ENCODE measurements around the gene SBF1. TPM values are rescaled to one million over a fixed set of nuclear protein-coding genes. Genes with fewer than 3 reads are reported as not detected.

The SBF1 gene
- total RNA-seq, 1 donor from 2014 or later = 206 TPM

- H3K27ac Mint-ChIP-seq (ENCODE audit: unreplicated experiment) = peak overlapping the region; percentile 55
- no peak for DNase-seq
- peaks cover under 1% of the 10 kb centered on the region for H3K4me1 Mint-ChIP-seq (ENCODE audit: low read depth, unreplicated experiment)
- H3K27me3 Mint-ChIP-seq (ENCODE audit: unreplicated experiment) = peaks cover 11% of the 10 kb centered on the region
- no peaks in the 10 kb centered on the region for H3K36me3 Mint-ChIP-seq (ENCODE audit: unreplicated experiment)
- TF ChIP-seq CTCF (IDR thresholded peaks at IDR 0.05; ENCODE audit: partially characterized antibody, unreplicated experiment) = no peak
- H3K4me3 Mint-ChIP-seq (ENCODE audit: unreplicated experiment) = no peak overlapping the region
- peaks cover 5% of the 10 kb centered on the region for H3K9me3 Mint-ChIP-seq (ENCODE audit: unreplicated experiment)
These were observed 11.5 kb downstream of the SBF1 start for GRCh38 chr22:50463188-50463900.

GRCh38 chr22:50461979-50462540, 12.8 kb downstream of the SBF1 start:
- no peaks in the 10 kb centered on the region for H3K4me1 Mint-ChIP-seq (ENCODE audit: low read depth, unreplicated experiment)
- no peaks in the 10 kb centered on the region for H3K36me3 Mint-ChIP-seq (ENCODE audit: unreplicated experiment)
- no peak for DNase-seq
- no peak overlapping the region for H3K4me3 Mint-ChIP-seq (ENCODE audit: unreplicated experiment)
- no peak overlapping the region for H3K27ac Mint-ChIP-seq (ENCODE audit: unreplicated experiment)
- H3K9me3 Mint-ChIP-seq (ENCODE audit: unreplicated experiment) = peaks cover 6% of the 10 kb centered on the region
- peaks cover 11% of the 10 kb centered on the region for H3K27me3 Mint-ChIP-seq (ENCODE audit: unreplicated experiment)
- no peak for TF ChIP-seq CTCF (IDR thresholded peaks at IDR 0.05; ENCODE audit: partially characterized antibody, unreplicated experiment)

GRCh38 chr22:50461536-50461935, 13.3 kb downstream of the SBF1 start:
- Mint-ChIP-seq H3K36me3 (ENCODE audit: unreplicated experiment) (no peaks in the 10 kb centered on the region), H3K27ac (ENCODE audit: unreplicated experiment) (no peak overlapping the region), H3K4me3 (ENCODE audit: unreplicated experiment) (no peak overlapping the region), H3K27me3 (ENCODE audit: unreplicated experiment) (peaks cover 8% of the 10 kb centered on the region), H3K4me1 (ENCODE audit: low read depth, unreplicated experiment) (no peaks in the 10 kb centered on the region), H3K9me3 (ENCODE audit: unreplicated experiment) (peaks cover 7% of the 10 kb centered on the region)
- no peak for DNase-seq
- TF ChIP-seq CTCF (IDR thresholded peaks at IDR 0.05; ENCODE audit: partially characterized antibody, unreplicated experiment) = no peak

GRCh38 chr22:50460938-50461337, 13.9 kb downstream of the SBF1 start:
- TF ChIP-seq CTCF (IDR thresholded peaks at IDR 0.05; ENCODE audit: partially characterized antibody, unreplicated experiment) = no peak
- Mint-ChIP-seq H3K36me3 (ENCODE audit: unreplicated experiment) (no peaks in the 10 kb centered on the region), H3K27ac (ENCODE audit: unreplicated experiment) (no peak overlapping the region), H3K27me3 (ENCODE audit: unreplicated experiment) (peaks cover 8% of the 10 kb centered on the region), H3K9me3 (ENCODE audit: unreplicated experiment) (peaks cover 7% of the 10 kb centered on the region), H3K4me3 (ENCODE audit: unreplicated experiment) (no peak overlapping the region), H3K4me1 (ENCODE audit: low read depth, unreplicated experiment) (no peaks in the 10 kb centered on the region)
- DNase-seq = no peak

- H3K36me3 Mint-ChIP-seq (ENCODE audit: unreplicated experiment) = no peaks in the 10 kb centered on the region
- no peaks in the 10 kb centered on the region for H3K4me1 Mint-ChIP-seq (ENCODE audit: low read depth, unreplicated experiment)
- no peak overlapping the region for H3K4me3 Mint-ChIP-seq (ENCODE audit: unreplicated experiment)
- H3K9me3 Mint-ChIP-seq (ENCODE audit: unreplicated experiment) = peaks cover 7% of the 10 kb centered on the region
- no peak for TF ChIP-seq CTCF (IDR thresholded peaks at IDR 0.05; ENCODE audit: partially characterized antibody, unreplicated experiment)
- peaks cover 10% of the 10 kb centered on the region for H3K27me3 Mint-ChIP-seq (ENCODE audit: unreplicated experiment)
- DNase-seq = no peak
- no peak overlapping the region for H3K27ac Mint-ChIP-seq (ENCODE audit: unreplicated experiment)
These were observed 15.2 kb downstream of the SBF1 start for GRCh38 chr22:50459496-50460140.

All from glutamatergic neuron (in vitro differentiated cells).